SU-DHL-6 (cell line): ENCODE data around the gene STAU1.

ENCODE experiments used
- H2AFZ ChIP-seq: fragments of 200-600 bp; sonication (generic); 2 replicates; pipeline ENCODE4 v1.6.1; 2014; ENCODE audit warnings: low read depth, mild to moderate bottlenecking, moderate library complexity, mixed read lengths, antibody characterized with exemption, low read length; ENCODE audit not compliant: severe bottlenecking
- H3F3A ChIP-seq: fragments of 200-600 bp; shearing (Covaris generic); 2 replicates; pipeline ENCODE4 v1.6.0; 2016; ENCODE audit warnings: antibody characterized with exemption, mild to moderate bottlenecking; ENCODE audit not compliant: insufficient read depth
- H3K27ac ChIP-seq: fragments of 200-600 bp; sonication (generic); 2 replicates; pipeline ENCODE4 v1.5.1; 2016; ENCODE audit warnings: low read depth, mild to moderate bottlenecking, low read length, moderate library complexity, mixed read lengths
- H3K27me3 ChIP-seq: fragments of 200-600 bp; sonication (generic), shearing (Covaris generic); 2 replicates; pipeline ENCODE4 v1.6.0; 2014; ENCODE audit warnings: mild to moderate bottlenecking, low read length
- H3K36me3 ChIP-seq: fragments of 200-600 bp; sonication (generic); 2 replicates; pipeline ENCODE4 v1.6.1; 2014; ENCODE audit warnings: mild to moderate bottlenecking, low read length, mixed read lengths
- H3K4me2 ChIP-seq: fragments of 300-600, 200-600 bp; shearing (Covaris generic), sonication (generic); 2 replicates; pipeline ENCODE4 v1.6.0; 2014; ENCODE audit warnings: low read length, low read depth, mild to moderate bottlenecking; ENCODE audit not compliant: poor library complexity, severe bottlenecking
- H3K4me3 ChIP-seq: fragments of 200-600 bp; sonication (generic); 2 replicates; pipeline ENCODE4 v1.5.1; 2014; ENCODE audit warnings: antibody characterized with exemption, low read length, mild to moderate bottlenecking, mixed read lengths; ENCODE audit not compliant: insufficient read depth, poor library complexity, severe bottlenecking
- H3K79me2 ChIP-seq: fragments of 200-600 bp; sonication (generic); 2 replicates; pipeline ENCODE4 v1.6.1; 2014; ENCODE audit warnings: mild to moderate bottlenecking, low read length, moderate library complexity; ENCODE audit not compliant: insufficient read depth
- H3K9ac ChIP-seq: fragments of 200-600 bp; sonication (generic); 2 replicates; pipeline ENCODE4 v1.7.0; 2014; ENCODE audit warnings: mild to moderate bottlenecking, low read length
- H3K9me2 ChIP-seq: fragments of 200-600 bp; sonication (generic); replicated peaks from 2 replicates; pipeline ENCODE4 v1.6.1; 2014; ENCODE audit warnings: low read length; ENCODE audit not compliant: insufficient read depth
- H3K9me3 ChIP-seq: fragments of 200-600 bp; sonication (generic); 2 replicates; pipeline ENCODE4 v1.6.1; 2014; ENCODE audit warnings: low read length, mixed read lengths; ENCODE audit not compliant: insufficient read depth
- H4K20me1 ChIP-seq: fragments of 200-600 bp; sonication (generic); 2 replicates; pipeline ENCODE4 v1.6.1; 2014; ENCODE audit warnings: low read depth, mild to moderate bottlenecking, antibody characterized with exemption, low read length, moderate library complexity, mixed read lengths
- EZH2phosphoT487 ChIP-seq: fragments of 200-600 bp; sonication (generic), shearing (Covaris generic); conservative IDR thresholded peaks from 2 replicates; pipeline ENCODE4 v1.6.1; 2018; ENCODE audit warnings: mild to moderate bottlenecking, antibody characterized with exemption, low read length, moderate library complexity, mixed read lengths
- TF ChIP-seq, protein P1 (sequence below): fragments of 200-600 bp; sonication (generic); IDR thresholded peaks from one replicate; pipeline ENCODE4 v1.5.1; 2017; ENCODE audit warnings: antibody characterized with exemption, mild to moderate bottlenecking, low read length, moderate library complexity; ENCODE audit not compliant: insufficient read depth, poor library complexity, severe bottlenecking

STAU1 gene

GRCh38 chr20:49187330-49187850, 744 bp downstream of the STAU1 start:
- TF ChIP-seq, protein P1, sequence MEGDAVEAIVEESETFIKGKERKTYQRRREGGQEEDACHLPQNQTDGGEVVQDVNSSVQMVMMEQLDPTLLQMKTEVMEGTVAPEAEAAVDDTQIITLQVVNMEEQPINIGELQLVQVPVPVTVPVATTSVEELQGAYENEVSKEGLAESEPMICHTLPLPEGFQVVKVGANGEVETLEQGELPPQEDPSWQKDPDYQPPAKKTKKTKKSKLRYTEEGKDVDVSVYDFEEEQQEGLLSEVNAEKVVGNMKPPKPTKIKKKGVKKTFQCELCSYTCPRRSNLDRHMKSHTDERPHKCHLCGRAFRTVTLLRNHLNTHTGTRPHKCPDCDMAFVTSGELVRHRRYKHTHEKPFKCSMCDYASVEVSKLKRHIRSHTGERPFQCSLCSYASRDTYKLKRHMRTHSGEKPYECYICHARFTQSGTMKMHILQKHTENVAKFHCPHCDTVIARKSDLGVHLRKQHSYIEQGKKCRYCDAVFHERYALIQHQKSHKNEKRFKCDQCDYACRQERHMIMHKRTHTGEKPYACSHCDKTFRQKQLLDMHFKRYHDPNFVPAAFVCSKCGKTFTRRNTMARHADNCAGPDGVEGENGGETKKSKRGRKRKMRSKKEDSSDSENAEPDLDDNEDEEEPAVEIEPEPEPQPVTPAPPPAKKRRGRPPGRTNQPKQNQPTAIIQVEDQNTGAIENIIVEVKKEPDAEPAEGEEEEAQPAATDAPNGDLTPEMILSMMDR, result no peak
- no peak for TF ChIP-seq EZH2phosphoT487
- Histone ChIP-seq H3F3A (no peaks in the 10 kb centered on the region), H3K79me2 (peaks cover 54% of the 10 kb centered on the region), H3K9ac (peak overlapping the region; percentile 57), H3K27me3 (no peaks in the 10 kb centered on the region), H3K27ac (peak overlapping the region; percentile 67), H2AFZ (no peak overlapping the region), H4K20me1 (peaks cover 15% of the 10 kb centered on the region), H3K9me2 (no peaks in the 10 kb centered on the region), H3K4me2 (peak overlapping the region; percentile 93), H3K4me3 (peak overlapping the region; percentile 67), H3K36me3 (no peaks in the 10 kb centered on the region), H3K9me3 (no peaks in the 10 kb centered on the region)

DNA sequence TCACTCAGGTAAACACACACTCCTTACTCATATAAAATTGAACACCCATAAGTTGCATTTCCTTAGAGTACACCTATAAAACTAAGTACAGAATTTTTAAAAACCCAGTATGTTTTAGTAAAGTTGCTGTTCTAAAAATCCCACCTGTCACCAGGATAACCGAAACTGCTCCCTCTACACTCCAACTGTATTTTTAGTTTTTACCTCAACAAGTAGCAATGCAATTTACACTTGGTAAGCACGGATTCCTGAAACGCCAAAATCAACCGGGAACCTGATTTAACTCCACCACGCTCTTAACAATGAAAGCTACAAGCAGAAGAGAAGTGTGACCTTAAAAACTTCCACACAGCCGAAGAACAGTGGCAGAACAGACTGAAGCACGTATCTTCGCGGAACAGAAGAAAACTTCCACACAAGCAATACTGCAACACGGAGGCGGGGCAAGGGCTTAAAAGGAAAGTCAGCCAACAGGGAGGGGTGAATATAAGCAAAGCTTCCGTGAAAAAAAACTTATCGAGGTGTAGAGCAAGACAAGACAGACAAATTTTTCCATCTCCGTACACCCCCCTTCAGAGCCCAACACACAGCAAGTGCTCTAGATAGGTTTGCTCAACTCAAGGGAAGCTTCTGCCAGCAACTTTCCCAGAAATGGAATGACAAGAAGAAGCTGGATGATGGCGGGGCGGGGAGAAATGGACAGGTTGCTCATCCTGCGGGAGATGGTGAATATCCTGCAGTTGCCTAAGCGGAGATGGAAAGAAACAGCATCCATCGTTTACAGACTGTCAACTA, 1.4 kb downstream of the STAU1 start:
- H3K9me3 ChIP-seq, result no peaks in the 10 kb centered on the region
- H4K20me1 ChIP-seq, result peaks cover 15% of the 10 kb centered on the region
- no peaks in the 10 kb centered on the region for H3F3A ChIP-seq
- H3K9me2 ChIP-seq, result no peaks in the 10 kb centered on the region
- H3K27me3 ChIP-seq, result no peaks in the 10 kb centered on the region
- H2AFZ ChIP-seq, result no peak overlapping the region
- peaks cover 60% of the 10 kb centered on the region for H3K79me2 ChIP-seq
- H3K27ac ChIP-seq, result 0 out of 2 replicates have a peak overlapping the region, but pooled peaks have one; percentile 3
- H3K9ac ChIP-seq, result peak overlapping the region; percentile 57
- no peaks in the 10 kb centered on the region for H3K36me3 ChIP-seq
- peak overlapping the region; percentile 93 for H3K4me2 ChIP-seq
- peak overlapping the region; percentile 67 for H3K4me3 ChIP-seq
- TF ChIP-seq EZH2phosphoT487, result no peak
- TF ChIP-seq, protein P1, result no peak

DNA sequence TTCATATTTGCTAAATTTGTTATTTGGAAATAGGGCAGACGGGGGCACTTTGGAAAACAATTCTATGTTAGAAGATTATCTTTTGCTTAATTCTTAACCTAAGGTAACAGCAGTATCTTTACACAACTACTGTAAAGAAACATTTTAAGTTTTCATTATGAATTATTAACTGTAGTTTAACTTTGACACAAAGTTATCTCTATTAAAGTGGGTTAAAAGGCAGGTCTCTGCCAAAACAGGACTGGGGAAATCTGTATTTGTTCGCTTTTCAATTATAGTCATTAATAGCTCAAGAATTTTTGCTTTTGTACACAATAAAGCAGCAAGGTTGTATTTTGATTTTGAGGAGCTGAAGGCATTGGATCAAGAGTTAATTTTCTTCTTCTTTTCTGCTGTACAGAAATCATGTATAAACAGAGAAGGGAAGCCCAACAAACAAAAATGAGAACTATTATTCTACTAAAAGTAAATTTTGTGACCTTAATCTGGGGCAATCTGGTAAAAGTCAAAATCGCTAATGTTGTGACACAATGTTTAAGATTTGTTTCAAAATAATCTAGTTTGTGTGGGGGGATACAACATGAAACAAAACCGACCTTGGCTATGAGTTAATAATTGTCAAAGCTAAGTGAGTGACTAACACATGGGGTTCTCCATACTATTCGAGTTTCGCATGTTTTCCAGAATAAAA, 2.9 kb downstream of the STAU1 start:
- H3K9ac ChIP-seq, result 0 out of 2 replicates have a peak overlapping the region, but pooled peaks have one; percentile 9
- H4K20me1 ChIP-seq, result peaks cover 15% of the 10 kb centered on the region
- H3F3A ChIP-seq, result no peaks in the 10 kb centered on the region
- no peak overlapping the region for H3K27ac ChIP-seq
- no peak for TF ChIP-seq EZH2phosphoT487
- TF ChIP-seq, protein P1, result no peak
- H2AFZ ChIP-seq, result no peak overlapping the region
- H3K9me3 ChIP-seq, result no peaks in the 10 kb centered on the region
- no peaks in the 10 kb centered on the region for H3K27me3 ChIP-seq
- H3K79me2 ChIP-seq, result peaks cover 75% of the 10 kb centered on the region
- H3K36me3 ChIP-seq, result no peaks in the 10 kb centered on the region
- peak overlapping the region; percentile 39 for H3K4me2 ChIP-seq
- no peaks in the 10 kb centered on the region for H3K9me2 ChIP-seq
- no peak overlapping the region for H3K4me3 ChIP-seq
